ENCODE results near the gene HAS3.

Gene HAS3

DNA sequence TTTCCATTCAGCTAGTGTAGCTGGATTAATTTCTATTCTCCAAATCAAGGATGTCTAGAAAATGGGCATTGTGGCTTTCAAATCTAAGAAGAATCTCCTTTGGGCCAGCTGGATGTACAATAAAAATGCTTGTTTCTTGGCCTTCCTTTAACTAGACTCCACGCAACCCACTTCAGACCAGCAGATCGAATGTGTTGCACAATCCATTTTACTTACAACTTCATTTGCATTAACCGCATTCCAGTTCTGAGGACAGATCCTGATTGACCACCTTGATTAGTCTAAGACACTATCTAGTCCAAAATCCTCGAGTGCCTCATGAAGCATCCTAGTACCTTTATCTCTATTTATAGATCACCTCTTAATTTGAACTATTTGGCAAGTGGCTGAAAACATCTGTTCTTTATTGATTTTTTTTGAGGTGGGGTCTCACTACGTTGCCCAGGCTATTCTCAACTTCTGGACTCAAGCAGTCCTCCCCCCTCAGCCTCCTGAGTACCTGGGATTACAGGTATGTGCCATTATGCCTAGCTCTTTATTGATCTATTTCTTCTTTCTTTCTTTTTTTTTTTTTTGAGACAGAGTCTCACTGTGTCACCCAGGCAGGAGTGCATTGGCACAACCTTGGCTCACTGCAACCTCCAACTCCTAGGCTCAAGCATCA is 20.3 kb upstream of the HAS3 start (continued):
- TF ChIP-seq, protein P1, sequence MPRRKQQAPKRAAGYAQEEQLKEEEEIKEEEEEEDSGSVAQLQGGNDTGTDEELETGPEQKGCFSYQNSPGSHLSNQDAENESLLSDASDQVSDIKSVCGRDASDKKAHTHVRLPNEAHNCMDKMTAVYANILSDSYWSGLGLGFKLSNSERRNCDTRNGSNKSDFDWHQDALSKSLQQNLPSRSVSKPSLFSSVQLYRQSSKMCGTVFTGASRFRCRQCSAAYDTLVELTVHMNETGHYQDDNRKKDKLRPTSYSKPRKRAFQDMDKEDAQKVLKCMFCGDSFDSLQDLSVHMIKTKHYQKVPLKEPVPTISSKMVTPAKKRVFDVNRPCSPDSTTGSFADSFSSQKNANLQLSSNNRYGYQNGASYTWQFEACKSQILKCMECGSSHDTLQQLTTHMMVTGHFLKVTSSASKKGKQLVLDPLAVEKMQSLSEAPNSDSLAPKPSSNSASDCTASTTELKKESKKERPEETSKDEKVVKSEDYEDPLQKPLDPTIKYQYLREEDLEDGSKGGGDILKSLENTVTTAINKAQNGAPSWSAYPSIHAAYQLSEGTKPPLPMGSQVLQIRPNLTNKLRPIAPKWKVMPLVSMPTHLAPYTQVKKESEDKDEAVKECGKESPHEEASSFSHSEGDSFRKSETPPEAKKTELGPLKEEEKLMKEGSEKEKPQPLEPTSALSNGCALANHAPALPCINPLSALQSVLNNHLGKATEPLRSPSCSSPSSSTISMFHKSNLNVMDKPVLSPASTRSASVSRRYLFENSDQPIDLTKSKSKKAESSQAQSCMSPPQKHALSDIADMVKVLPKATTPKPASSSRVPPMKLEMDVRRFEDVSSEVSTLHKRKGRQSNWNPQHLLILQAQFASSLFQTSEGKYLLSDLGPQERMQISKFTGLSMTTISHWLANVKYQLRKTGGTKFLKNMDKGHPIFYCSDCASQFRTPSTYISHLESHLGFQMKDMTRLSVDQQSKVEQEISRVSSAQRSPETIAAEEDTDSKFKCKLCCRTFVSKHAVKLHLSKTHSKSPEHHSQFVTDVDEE (CRISPR knock-in tag; IDR thresholded peaks at IDR 0.05): no peak

DNA sequence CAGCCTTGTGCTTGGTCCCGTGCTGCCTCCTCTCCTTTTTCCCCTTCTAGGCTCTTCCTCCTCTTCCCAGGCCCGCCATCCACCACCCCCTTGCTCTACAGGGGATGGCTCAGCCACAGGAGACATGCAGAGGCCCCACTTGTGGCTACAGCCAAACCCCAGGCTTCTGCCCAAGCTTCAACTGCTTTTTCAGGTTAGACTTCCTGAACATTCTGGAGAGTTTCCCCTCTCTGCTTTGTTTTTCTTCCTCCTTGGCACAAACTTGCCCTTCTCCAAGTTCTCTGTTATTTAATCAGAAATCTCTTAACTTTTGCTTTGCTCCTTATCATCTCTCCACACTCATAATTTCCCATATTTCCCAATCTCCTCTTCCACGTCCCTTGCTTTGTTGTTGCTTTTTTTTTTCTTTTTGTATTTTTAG is 18.3 kb upstream of the HAS3 start:
- no peak for ATAC-seq
- TF ChIP-seq RARB (CRISPR knock-in tag; IDR thresholded peaks at IDR 0.05) (no peak), OSR1 (CRISPR knock-in tag; IDR thresholded peaks at IDR 0.05) (no peak), CSDC2 (CRISPR knock-in tag; IDR thresholded peaks at IDR 0.05) (no peak), TOX (CRISPR knock-in tag; IDR thresholded peaks at IDR 0.05; ENCODE audit: borderline replicate concordance) (no peak), TCF4 (CRISPR knock-in tag; IDR thresholded peaks at IDR 0.05; ENCODE audit: borderline replicate concordance) (no peak), SNAI2 (CRISPR knock-in tag; IDR thresholded peaks at IDR 0.05) (no peak), ZFP3 (CRISPR knock-in tag; IDR thresholded peaks at IDR 0.05) (no peak), BACH2 (CRISPR knock-in tag; IDR thresholded peaks at IDR 0.05; ENCODE audit: borderline replicate concordance) (no peak), ARNTL (CRISPR knock-in tag; IDR thresholded peaks at IDR 0.05; ENCODE audit: borderline replicate concordance, low read depth) (no peak), ZNF565 (CRISPR knock-in tag; conservative IDR thresholded peaks at IDR 0.05; ENCODE audit: low read depth) (no peak), ZNF8 (CRISPR knock-in tag; IDR thresholded peaks at IDR 0.05) (no peak), ISL1 (CRISPR knock-in tag; IDR thresholded peaks at IDR 0.05) (no peak), ZC3H10 (CRISPR knock-in tag; IDR thresholded peaks at IDR 0.05) (no peak)
- TF ChIP-seq, protein P2, sequence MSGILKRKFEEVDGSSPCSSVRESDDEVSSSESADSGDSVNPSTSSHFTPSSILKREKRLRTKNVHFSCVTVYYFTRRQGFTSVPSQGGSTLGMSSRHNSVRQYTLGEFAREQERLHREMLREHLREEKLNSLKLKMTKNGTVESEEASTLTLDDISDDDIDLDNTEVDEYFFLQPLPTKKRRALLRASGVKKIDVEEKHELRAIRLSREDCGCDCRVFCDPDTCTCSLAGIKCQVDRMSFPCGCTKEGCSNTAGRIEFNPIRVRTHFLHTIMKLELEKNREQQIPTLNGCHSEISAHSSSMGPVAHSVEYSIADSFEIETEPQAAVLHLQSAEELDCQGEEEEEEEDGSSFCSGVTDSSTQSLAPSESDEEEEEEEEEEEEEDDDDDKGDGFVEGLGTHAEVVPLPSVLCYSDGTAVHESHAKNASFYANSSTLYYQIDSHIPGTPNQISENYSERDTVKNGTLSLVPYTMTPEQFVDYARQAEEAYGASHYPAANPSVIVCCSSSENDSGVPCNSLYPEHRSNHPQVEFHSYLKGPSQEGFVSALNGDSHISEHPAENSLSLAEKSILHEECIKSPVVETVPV (CRISPR knock-in tag; IDR thresholded peaks at IDR 0.05): no peak
- TF ChIP-seq, protein P1 (CRISPR knock-in tag; IDR thresholded peaks at IDR 0.05): no peak
- TF ChIP-seq, protein P3, sequence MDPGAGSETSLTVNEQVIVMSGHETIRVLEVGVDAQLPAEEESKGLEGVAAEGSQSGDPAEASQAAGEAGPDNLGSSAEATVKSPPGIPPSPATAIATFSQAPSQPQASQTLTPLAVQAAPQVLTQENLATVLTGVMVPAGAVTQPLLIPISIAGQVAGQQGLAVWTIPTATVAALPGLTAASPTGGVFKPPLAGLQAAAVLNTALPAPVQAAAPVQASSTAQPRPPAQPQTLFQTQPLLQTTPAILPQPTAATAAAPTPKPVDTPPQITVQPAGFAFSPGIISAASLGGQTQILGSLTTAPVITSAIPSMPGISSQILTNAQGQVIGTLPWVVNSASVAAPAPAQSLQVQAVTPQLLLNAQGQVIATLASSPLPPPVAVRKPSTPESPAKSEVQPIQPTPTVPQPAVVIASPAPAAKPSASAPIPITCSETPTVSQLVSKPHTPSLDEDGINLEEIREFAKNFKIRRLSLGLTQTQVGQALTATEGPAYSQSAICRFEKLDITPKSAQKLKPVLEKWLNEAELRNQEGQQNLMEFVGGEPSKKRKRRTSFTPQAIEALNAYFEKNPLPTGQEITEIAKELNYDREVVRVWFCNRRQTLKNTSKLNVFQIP (CRISPR knock-in tag; IDR thresholded peaks at IDR 0.05; ENCODE audit: borderline replicate concordance, low read depth): no peak

DNA sequence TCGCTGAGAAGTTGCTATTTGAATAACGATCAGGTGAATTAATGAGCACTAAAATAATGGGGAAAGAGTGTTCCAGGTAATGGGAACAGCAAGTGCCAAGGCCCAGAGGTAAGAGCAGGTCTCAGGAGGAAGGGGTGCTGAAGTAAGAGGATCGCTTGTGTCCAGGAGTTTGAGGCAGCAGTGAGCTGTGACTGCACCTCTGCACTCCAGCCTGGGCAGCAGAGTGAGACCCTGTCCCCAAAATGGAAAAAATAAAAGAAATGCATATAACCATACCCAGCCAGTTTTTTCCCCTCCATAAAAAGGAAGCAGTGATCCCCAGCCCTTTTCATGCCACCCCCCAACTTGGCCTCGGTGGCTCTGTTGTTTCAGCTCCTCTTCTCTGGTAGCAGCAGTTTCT is 16.8 kb upstream of the HAS3 start:
- ATAC-seq: no peak
- TF ChIP-seq, protein P1 (CRISPR knock-in tag; IDR thresholded peaks at IDR 0.05): no peak
- TF ChIP-seq ISL1 (CRISPR knock-in tag; IDR thresholded peaks at IDR 0.05) (no peak), SNAI2 (CRISPR knock-in tag; IDR thresholded peaks at IDR 0.05) (no peak), GLIS3 (CRISPR knock-in tag; IDR thresholded peaks at IDR 0.05) (no peak), ZNF8 (CRISPR knock-in tag; IDR thresholded peaks at IDR 0.05) (no peak), ZFP3 (CRISPR knock-in tag; IDR thresholded peaks at IDR 0.05) (no peak), PPARA (CRISPR knock-in tag; IDR thresholded peaks at IDR 0.05; ENCODE audit: borderline replicate concordance) (no peak), ARNTL (CRISPR knock-in tag; IDR thresholded peaks at IDR 0.05; ENCODE audit: borderline replicate concordance, low read depth) (no peak), TOX (CRISPR knock-in tag; IDR thresholded peaks at IDR 0.05; ENCODE audit: borderline replicate concordance) (no peak), RARB (CRISPR knock-in tag; IDR thresholded peaks at IDR 0.05) (no peak), ZNF70 (CRISPR knock-in tag; IDR thresholded peaks at IDR 0.05) (no peak)
